Left hindlimb (tissue), 1 donor: ENCODE measurements around the gene CPNE6.

ENCODE experiments used
- DNase-seq: peaks from one replicate; pipeline ENCODE4 v3.0.0-alpha.2; 2018

CPNE6 gene

DNA sequence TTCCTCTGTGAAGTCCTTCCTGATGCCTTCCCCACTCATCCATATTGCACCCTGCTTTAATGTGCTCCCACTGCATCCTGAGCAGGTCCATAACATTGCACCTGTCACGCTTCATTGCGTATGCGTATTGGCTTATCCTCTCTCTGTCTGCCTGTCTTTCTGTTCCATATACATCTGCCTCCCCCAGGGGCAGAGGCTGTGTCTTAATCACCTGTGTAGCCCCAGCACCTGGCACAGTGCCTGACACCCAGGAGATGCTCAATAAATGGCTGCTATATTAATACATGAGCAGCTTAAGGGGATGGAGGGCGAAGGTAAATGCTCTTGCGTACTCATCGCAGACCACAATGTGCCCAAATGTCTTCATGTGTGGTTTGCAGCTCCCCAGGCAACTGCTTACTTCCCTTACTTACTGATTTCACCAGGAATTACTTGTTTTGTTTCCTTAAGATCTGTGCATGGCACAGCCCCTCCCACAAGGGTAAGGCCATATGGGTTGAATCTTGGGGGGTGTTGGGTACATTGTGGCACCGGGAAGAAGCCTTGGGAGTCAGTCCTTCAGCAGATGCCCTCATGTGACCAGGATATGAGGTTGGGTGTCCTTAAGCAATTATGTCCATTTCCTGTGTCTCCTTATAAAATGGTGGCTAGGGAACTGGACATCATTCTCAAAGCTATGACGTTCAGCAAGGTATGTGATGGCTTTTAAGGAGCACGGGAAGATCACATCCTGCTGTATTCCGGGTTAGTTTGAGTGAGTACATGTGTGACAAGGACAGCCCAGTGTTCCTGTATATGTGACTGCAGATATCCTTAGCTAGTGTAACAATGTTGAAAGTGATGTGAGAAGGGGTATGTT, 848 bp upstream of the CPNE6 start:
- DNase-seq: no peak

DNA sequence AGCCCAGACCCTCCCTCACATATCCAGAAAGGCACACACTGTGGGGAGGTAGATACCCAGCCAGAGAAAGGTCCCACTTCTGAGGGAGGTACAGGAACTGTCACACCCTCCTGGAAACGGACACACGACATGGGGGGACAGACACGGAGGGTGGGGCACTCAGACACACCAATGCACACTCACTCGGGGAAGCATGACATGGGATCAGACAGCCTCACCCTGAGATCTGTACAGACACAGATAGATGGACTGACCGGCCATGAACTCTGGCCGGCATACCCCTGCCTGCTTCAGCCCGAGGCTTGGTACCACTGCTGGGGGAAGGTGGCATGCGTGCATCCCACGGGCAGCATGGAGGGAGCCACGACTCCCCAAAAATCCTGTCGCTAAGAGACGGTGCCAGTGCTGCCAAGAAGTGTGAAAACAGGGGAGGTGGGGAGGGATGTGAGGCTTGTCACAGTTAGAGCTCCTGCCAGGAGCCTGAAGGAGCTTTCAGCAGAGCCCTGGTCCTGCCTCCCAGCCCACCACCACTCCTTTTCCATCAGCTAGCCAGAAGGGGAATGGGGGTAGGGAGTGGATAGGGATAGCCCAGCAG, 571 bp downstream of the CPNE6 start:
- no peak for DNase-seq

DNA sequence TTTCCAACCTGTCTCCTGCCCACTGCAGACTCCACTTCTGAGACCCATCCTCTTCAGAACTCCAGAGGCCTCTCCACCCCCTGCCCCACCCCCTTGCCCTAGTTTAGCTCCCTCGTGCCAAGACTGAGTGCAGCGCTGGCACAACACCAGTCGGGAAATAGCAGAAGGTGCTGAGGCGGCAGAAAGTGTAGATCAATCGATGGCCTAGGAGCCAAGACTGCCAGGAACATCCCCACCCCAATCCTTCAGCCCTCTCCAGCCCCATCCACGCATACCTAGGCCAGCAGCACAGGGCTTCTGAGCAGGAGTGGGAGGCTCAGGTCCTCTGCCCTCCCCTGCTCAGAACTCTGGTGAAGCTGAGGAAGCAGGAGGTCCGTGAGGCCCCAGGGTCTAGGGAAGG, 1.1 kb downstream of the CPNE6 start:
- no peak for DNase-seq

DNA sequence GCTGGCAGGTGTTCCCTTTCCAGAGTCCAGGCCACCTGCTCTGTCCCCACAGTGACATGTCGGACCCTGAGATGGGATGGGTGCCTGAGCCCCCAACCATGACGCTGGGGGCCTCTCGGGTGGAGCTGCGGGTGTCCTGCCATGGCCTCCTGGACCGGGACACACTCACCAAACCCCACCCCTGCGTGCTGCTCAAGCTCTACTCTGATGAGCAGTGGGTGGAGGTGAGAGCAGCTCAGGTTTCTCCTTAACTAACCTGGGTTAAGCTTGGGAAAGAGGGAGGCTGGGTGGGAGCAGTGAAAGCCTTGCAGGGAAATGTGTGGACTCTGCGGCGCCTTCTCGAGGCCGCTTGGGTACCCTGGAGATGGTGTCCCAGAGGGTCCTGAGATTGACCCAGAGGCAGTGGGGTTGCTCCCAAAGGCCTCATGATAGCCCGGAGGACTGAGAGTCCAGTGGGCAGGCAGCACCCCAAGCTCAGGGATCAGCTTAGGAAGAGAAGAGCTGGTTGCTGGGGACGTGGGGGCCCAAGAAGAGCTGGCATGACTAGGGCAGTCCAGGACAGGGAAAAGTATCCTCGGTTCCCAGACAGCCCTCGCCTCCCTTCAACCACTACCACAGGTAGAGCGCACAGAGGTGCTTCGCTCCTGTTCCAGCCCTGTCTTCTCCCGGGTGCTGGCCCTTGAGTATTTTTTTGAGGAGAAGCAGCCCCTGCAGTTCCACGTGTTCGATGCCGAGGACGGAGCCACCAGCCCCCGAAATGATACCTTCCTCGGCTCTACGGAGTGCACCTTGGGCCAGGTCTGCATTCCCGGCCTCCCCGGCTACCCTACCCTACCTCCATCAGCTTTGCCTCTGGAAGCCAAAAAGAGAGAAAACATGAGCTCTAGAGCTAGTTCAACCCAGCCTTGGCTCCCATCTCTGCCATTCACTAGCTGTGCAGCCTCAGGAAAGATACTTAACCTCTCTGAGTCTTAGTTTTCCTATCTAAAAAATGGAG, 1.8 kb downstream of the CPNE6 start:
- no peak for DNase-seq

DNA sequence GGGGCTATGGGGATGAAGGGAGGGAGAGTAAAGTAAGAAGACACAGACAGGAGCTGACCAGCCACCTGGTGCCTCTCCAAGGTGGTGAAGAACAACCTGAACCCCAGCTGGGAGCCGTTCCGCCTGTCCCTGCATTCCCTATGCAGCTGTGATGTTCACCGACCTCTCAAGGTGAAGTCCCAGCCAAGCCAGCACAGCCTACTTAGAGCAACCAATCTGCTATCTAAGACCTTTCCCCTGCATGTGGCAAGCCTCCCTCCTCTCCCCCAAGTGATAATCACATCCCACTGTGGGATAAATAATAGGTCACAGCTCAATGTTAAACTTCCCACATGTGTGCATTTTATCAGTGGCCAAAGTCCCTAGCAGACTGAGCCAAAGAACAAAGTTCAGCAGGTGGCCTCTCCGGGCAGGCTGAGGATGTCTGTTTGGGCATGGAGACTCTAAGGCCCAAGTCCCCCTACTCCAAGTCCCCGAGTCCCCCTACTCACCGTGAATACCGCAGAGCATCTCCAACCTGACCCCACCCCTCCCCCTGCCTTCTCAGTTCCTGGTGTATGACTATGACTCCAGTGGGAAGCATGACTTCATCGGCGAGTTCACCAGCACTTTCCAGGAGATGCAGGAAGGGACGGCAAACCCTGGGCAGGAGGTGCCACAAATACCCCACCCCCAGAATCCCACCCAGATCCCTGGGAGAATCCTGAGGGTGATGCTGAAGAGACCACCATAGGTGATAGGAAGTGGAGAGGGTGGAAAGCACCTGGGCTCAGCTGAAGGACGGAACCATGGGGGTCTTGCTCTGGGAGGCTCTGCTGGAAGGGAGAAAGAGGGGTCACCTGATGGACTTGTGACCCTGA, 3.5 kb downstream of the CPNE6 start:
- DNase-seq: no peak

DNA sequence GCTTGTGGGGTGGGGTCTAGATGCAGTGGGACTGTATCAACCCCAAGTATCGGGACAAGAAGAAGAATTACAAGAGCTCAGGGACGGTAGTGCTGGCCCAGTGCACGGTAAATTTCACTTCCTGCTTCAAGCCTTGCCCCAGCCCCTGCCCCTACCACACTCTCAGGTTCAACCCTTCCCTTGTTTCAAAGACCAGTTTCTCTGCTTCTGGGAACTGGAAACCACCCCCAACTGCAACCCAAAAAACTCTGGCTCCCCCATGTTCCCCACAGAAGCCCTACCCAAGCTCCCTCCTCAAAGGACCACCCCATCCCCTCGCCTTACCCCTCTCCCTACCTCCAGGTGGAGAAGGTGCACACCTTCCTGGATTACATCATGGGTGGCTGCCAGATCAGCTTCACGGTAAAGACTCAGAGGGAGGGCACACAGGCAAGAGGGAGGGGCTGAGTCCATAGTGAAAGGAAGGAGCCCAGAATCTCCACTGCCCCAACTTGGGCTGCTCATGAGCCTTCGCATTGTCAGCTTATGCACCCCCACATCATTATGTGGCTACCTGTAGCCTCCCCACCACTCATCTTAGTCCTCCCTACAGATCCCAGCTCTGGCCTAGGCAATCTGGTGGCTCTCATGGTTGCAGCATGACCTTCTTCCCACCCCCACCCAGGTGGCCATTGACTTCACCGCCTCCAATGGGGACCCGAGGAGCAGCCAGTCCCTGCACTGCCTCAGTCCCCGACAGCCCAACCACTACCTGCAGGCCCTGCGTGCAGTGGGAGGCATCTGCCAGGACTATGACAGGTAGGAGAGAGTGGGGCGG, 4.3 kb downstream of the CPNE6 start:
- DNase-seq: no peak

DNA sequence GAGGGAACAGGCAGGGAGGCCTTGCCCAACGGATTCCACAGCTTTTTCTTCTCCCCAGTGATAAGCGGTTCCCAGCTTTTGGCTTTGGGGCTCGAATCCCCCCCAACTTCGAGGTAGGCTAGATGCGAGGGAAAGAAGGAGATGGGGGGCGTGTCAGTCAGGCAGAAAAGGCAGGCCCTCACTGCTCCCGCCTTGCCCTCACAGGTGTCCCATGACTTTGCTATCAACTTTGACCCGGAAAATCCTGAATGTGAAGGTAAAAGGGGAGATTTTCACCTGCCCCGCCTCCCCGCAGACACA, 4.9 kb downstream of the CPNE6 start:
- no peak for DNase-seq

DNA sequence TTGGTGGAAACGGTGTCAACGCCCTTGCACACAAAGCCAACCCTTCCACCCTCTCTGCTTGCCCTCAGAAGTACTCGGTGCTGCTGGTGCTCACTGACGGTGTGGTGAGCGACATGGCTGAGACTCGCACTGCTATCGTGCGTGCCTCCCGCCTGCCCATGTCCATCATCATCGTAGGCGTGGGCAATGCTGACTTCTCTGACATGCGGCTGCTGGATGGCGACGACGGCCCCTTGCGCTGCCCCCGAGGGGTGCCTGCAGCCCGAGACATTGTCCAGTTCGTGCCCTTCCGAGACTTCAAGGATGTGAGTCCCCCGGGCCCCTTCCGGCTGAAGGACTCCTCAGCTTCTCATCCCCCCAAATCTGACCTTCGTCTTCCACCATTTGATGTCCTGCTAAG, 5.7 kb downstream of the CPNE6 start:
- DNase-seq: no peak

DNA sequence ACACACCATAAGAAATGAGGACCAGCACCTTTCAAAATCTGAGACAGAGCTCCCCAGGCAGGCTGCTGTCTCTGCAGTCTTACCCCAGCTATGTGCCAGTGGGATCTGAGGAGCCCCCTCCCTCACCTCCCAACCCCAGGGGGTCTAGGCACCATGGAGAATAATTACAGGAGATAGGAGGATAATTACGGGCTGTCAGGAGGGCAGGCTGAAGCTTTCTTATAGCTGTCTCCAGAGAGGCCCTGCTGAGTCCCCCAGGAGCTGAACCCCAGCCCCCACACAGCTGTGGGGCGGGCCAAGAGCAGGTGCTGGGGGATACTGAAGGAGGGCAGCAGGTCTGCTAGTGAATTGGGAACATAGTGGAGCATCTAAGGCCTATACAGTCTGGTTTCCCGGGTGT, 6.8 kb downstream of the CPNE6 start:
- DNase-seq: no peak

DNA sequence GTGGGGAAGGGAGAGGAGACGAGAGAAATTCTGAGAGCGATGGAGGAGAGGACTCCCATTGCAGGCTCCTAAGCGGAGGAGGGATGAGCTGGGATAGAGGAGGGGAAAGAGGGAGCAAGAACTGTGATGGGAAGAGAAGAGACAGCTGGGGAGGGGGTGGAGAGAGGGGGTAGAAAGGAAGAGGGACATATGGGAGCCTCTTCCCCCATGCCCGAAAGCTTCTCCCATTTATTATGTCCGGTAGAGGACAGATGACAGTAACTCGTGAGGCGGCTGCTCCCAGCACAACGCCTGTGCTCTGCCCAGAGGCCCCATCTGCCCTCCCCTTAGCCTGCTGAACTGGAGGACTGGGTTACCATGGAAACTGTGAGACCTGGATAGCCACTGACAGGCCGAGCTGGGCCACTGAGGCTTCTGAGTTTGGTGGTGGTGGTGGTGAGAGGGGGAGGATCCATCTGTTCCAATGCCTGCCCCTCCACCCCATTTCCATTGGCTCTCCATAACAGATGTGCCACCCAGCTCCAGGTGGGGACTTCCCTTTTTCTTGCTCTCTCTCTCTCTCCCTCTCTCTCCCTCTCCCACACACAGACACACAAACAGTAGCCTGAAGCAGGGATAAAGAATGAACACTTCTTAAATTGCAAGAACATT, 8.3 kb downstream of the CPNE6 start:
- DNase-seq: no peak

DNA sequence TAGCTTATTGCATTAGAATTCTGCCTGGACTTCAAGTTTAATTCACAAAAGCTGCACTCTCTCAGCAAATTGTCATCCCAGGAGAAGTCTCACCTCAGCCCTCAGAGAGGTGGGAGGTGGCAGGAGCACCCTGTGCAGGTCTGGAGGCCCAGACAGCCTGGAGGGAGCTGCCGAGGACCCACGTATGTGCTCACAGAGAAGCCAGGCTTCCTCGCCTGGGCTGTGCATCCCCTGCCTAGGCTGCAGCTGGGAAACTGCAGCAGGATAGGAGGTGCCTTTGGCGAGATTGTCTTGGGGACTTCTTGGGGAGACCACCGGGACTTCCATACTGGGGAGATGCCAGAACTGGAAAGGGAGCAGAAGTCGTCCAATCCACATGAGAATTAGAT, 8.8 kb downstream of the CPNE6 start:
- no peak for DNase-seq

DNA sequence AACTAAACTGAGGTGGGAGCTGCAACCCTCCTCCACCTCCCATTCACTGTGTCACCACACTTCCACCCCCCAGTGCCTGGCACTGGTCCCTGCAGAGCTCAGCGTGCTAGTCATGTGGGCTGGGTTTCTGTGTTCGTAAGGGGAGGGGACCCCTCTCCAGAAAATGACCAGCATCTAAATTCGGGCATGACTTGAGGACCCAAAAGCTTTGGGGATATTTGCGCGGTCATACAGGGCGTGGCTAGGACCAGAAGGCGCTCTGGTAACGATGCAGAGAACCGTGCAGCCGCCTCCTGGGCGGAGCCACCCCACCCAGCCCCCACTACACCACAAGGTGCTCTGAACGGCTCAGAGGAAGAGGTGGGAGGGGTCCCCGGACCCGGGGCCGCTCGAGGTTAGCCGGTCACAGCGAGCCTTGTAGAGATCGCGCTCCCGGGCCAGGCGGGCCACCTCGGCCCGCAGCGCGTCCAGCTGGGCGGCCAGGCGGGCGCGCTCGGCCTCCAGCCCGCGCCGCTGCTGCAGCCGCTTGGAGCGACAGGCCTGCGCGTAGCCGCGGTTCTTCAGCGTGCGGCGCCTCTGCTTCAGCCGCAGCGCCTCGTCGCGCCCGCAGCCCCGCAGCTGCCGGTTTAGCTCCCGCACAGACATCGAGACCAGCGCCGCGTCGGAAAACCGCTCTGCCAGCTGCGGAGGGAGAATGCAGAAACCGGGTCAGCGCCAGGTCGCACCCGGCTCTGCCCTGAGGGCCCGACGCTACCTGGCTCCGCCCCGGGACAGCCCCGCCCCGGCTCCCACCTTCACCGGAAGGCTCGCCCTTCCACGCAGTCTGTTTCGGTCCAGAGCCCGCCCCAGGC, 9.8 kb downstream of the CPNE6 start:
- no peak for DNase-seq

DNA sequence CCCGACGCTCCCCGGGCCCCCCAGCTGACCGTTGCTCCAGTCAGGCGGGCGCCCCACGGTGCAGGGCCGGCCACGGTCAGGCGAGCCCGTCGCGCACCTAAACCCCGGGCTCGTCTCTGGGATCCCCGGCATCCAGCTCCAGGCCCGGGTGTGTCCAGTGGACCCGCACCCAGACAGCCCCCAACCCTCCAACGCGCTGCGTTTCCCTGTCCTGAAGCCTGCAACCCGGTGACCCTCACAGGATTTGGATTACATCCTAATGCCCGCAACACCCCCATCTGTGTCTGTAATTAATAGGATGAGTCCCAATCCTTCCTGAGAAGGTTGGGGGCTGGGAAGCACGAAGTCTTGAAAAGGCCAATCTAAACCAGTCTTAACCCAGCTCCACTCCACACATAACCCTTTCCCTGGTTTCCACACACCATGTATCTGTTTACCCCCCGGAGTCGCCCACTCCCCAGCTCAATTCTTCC, 10.4 kb downstream of the CPNE6 start:
- DNase-seq: no peak

DNA sequence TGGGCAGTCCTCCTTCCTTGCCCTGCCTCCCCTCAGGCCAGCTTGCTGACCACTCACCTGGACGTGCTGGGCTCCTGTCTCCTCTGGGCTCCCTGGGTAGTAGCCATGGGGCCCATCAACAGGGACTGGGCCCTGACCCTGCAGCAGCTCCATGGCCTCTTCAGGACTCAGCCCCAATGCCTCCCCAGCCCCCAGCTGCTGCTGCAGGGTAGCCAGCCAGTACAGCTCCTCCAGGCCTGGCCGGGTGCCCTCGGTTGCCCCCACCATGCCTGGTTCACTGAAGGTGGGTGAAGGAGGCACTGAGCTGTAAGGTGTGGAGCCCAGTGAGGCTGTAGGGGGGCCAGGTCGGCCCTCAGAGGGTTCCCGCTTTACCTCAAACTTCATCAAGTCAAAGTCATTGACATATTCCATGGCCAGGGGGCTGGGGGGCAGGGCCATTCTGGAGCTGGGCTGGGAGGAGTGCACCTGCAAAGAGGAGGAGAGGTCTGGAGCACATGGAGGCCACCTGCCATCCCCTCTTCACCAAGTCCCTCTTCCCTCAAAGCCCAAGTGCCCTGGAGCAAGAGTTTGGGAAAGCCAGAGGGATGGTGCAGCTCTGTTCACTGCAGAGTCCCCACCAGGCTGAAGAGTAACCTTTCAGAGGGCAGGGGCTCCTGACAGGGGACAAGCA, 11.2 kb downstream of the CPNE6 start:
- no peak for DNase-seq

DNA sequence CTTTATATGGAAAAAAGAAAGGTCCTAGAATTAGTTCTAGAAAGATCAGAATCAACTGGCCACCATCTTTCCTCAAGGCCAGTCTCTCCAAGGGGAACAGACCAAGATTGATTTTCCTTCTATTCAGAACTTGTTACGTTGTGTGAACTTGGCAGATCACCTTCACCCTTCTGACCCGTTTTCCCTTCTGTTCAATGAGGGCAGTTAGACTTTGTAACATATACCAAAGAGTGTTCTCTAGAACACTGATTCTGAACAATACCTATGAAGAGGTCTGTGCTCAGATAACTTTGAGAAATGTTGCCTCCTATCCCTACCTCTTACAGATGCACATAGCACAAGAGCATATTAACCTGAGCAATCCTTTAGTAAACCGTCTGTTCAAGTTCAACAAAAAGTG, 12.1 kb downstream of the CPNE6 start:
- no peak for DNase-seq

DNA sequence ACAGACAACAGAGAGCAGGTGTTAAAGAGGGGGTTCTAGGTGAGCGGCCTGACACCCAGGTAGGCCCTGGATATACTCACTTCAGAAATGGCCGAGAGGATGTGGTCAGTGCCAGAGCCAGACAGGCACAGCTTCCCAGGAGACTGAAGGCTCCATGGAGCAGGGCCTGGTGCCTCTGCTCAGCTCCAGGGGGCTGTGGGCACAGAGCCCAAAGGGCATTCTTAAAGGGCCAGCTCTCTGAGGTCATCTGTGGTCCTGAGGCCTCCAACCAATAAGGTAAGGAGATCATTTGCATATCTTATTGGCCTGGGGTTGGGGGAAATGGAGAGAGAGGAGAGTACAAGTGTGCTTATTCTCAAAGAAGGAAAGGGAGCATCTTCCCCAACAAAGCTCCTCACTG, 13.1 kb downstream of the CPNE6 start:
- no peak for DNase-seq

DNA sequence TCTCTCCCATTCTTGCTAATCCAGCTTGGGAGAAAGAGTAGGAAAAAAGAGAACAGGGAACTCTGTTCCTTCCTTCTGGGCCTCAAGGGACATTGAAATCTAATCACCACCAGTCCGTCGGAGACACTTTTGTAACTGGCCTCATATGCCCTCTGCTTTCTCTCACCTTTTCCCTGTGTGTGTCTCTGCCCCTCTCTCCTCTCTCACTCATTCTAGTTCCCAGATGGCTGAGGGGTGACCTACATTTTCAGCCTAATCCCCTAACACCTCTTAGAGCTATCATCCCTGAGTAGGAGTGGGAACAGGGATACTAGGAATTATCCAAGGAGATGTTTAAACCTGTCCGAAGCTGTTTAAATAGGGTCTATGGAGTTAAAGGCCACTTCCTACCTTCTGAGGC, 13.9 kb downstream of the CPNE6 start:
- DNase-seq: no peak

DNA sequence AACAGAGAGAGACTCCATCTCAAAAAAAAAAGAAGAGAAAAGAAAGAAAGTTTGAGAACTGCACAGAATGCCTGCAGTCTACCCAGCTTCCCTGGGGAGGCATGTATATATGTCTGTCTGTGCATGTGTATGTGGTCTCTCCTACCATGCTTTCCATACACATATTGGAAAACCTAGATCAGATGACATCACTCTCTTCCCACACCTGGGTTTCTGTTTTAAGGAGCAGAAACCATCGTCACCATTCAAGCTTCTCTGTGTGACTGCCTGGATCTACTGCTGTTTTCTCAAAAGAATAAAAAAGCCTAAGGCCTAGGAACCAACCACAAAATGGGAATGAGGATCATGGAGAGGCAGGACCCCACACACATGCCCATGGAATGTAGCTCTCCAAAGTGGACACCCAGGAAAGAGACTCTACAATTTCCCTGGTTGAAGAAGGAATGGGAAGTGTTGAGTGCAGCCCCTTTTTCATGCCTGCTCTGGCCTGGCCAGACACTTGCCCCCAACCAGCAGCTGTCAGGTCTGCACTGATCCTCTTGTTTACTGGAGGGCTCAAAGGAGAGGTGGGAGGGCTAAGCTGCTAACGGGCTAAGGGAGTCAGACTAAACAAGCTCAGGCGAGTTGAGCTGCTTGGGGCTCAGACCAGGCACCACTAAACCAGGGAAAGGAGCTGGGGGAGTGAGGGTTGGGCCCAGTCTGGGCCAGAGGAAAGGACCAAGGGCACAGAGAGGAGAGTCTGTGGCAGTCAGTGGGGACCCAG, 15.0 kb downstream of the CPNE6 start:
- DNase-seq: no peak

DNA sequence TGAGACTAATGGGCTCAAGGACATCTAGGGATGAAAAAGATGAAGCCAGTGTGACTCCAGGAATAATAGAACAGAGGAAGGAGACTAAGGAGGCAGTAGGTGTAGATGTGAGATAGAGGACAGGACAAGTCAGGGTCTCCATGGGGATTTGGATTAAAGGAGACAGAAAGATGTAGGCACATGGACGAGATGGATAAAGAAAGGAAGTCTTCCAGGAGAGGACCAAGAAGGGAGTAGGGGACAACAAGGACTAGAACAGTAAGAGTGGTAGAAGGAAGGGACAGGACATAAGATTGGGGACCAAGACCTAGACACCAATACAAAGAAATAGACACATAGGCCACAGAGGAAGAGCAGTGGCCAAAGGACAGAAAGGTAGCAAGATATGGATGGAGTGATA, 15.6 kb downstream of the CPNE6 start:
- no peak for DNase-seq
